K562 (cell line): ENCODE measurements around the gene LRRC3B. TPM values are rescaled to one million over a fixed set of nuclear protein-coding genes. Genes with fewer than 3 reads are reported as not detected.

Experiments used
- ATAC-seq: fragments of 200-7000 bp; cut with Tn5 transposase; 3 replicates; pipeline ENCODE4 v1.9.1; 2020; ENCODE audit warnings: moderate library complexity
- BruUV-seq: library from RNA; stranded (reverse); fragments of 400-500 nt; replicated peaks from 2 replicates; lab custom pipeline; 2021; lab: Mats Ljungman, UMichigan
- CTCF ChIA-PET: fragments of 300-600 bp; formaldehyde crosslinking; extraction: SDS; loops from one replicate; lab custom pipeline; 2021; ENCODE audit warnings: low intra/inter-chr PET ratio; lab: Yijun Ruan, JAX
- POLR2A ChIA-PET: fragments of 300-600, 350-650 bp; sonication (Branson Sonifier 250); formaldehyde crosslinking; extraction: SDS; loops from one replicate; lab custom pipeline; 2021; ENCODE audit warnings: antibody characterized with exemption, inconsistent platforms; lab: Yijun Ruan, JAX
- DNase-seq, 4 experiments: peaks; one replicate each; pipeline versions ENCODE4 v3.0.0 to v3.0.0-alpha.2; 2011 to 2018; ENCODE audit warnings: low spot score in 3 of 4, mixed read lengths in 3 of 4; ENCODE audit errors: extremely low read depth in 1 of 4
- FAIRE-seq: peaks from 2 replicates; lab custom pipeline; 2011; peaks lifted over from hg19 to GRCh38; lab: Jason Lieb, UNC
- H2AFZ ChIP-seq: 2 replicates; pipeline ENCODE4 v1.6.0; 2011; ENCODE audit warnings: low read depth, low read length, control low read depth, inconsistent platforms
- H3K27ac ChIP-seq: fragments of 200-600 bp; 3 replicates; pipeline ENCODE4 v1.8.0; 2011; ENCODE audit warnings: low read depth, mild to moderate bottlenecking, control low read depth, inconsistent platforms, low read length, moderate library complexity, mixed read lengths; ENCODE audit errors: extremely low read depth
- H3K27me3 ChIP-seq, 2 experiments: fragments of 300-600 bp in 1 of 2; 2 replicates in 1 of 2; 3 replicates in 1 of 2; pipeline versions ENCODE4 v1.6.0 to v1.8.0; 2011; ENCODE audit warnings: inconsistent platforms in 2 of 2, low read length in 2 of 2, mild to moderate bottlenecking in 1 of 2, mixed read lengths in 1 of 2, moderate library complexity in 1 of 2; ENCODE audit not compliant: control insufficient read depth in 2 of 2, insufficient read depth in 2 of 2
- H3K36me3 ChIP-seq: fragments of 300-600 bp; 3 replicates; pipeline ENCODE4 v1.8.0; 2011; ENCODE audit warnings: mild to moderate bottlenecking, low read length, inconsistent platforms; ENCODE audit not compliant: control insufficient read depth, insufficient read depth
- H3K4me1 ChIP-seq, 2 experiments: fragments of 200-600 bp in 1 of 2; replicated peaks in 1 of 2; 2 replicates in 1 of 2; 3 replicates in 1 of 2; pipeline versions ENCODE4 v1.5.1 to v1.8.0; 2011; ENCODE audit warnings: inconsistent platforms in 2 of 2, low read length in 2 of 2, mild to moderate bottlenecking in 1 of 2, mixed read lengths in 1 of 2, moderate library complexity in 1 of 2; ENCODE audit not compliant: control insufficient read depth in 2 of 2, insufficient read depth in 2 of 2
- H3K4me2 ChIP-seq: 2 replicates; pipeline ENCODE4 v1.6.1; 2011; ENCODE audit warnings: low read length, control low read depth, inconsistent platforms, mixed read lengths; ENCODE audit not compliant: insufficient read depth
- H3K4me3 ChIP-seq: fragments of 200-600 bp; sonication (generic), shearing (Covaris generic); 2 replicates; pipeline ENCODE4 v1.5.1; 2016; ENCODE audit warnings: control low read depth, inconsistent platforms
- H3K79me2 ChIP-seq: fragments of 200-600 bp; 3 replicates; pipeline ENCODE4 v1.8.0; 2011; ENCODE audit warnings: low read length, inconsistent platforms; ENCODE audit not compliant: control insufficient read depth, insufficient read depth
- H3K9ac ChIP-seq, 2 experiments: 2 replicates each; pipeline versions ENCODE4 v1.6.0 to v1.6.1; 2011; ENCODE audit warnings: low read depth in 2 of 2, low read length in 2 of 2, control low read depth in 1 of 2, inconsistent platforms in 1 of 2, mild to moderate bottlenecking in 1 of 2, mixed read lengths in 1 of 2; ENCODE audit not compliant: insufficient read depth in 1 of 2
- H3K9me1 ChIP-seq: one replicate; pipeline ENCODE4 v1.6.0; 2011; ENCODE audit warnings: inconsistent platforms, mild to moderate bottlenecking, low read length, moderate library complexity; ENCODE audit not compliant: control insufficient read depth, insufficient read depth
- H3K9me3 ChIP-seq: replicated peaks from 2 replicates; pipeline ENCODE4 v1.5.1; 2011; ENCODE audit warnings: low read depth, low read length, inconsistent platforms; ENCODE audit not compliant: control insufficient read depth, insufficient read depth
- H4K20me1 ChIP-seq: replicated peaks from 2 replicates; pipeline ENCODE4 v1.6.1; 2011; ENCODE audit warnings: low read length, inconsistent platforms, mixed read lengths; ENCODE audit not compliant: control insufficient read depth, insufficient read depth
- ATF1 ChIP-seq, 2 experiments: fragments of 450-650 bp in 1 of 2; IDR thresholded peaks; 2 replicates each; pipeline ENCODE4 v1.6.1; 2016; ENCODE audit warnings: missing compliant biosample characterization in 1 of 2, missing genetic modification characterization in 1 of 2
- C11orf30 ChIP-seq: fragments of 450-650 bp; IDR thresholded peaks from 2 replicates; pipeline ENCODE4 v1.6.1; 2016; ENCODE audit warnings: low read depth, mild to moderate bottlenecking
- CC2D1A ChIP-seq: fragments of 450-650 bp; IDR thresholded peaks from 2 replicates; pipeline ENCODE4 v1.6.1; 2017; ENCODE audit warnings: mild to moderate bottlenecking
- CSDE1 ChIP-seq, 2 experiments: fragments of 450-650 bp; IDR thresholded peaks; 2 replicates each; pipeline ENCODE4 v1.6.1; 2016; ENCODE audit warnings: mild to moderate bottlenecking in 1 of 2
- ELF4 ChIP-seq: fragments of 450-650 bp; formaldehyde crosslinking; IDR thresholded peaks from 2 replicates; pipeline ENCODE4 v1.4.0; 2022; ENCODE audit warnings: missing genetic modification characterization
- KAT7 ChIP-seq: sonication (generic); formaldehyde crosslinking; IDR thresholded peaks from 2 replicates; pipeline ENCODE4 v1.8.0; 2022; ENCODE audit warnings: missing genetic modification reagents, mild to moderate bottlenecking, borderline replicate concordance
- MEF2D ChIP-seq: conservative IDR thresholded peaks from 2 replicates; pipeline ENCODE4 v1.6.1; 2016; ENCODE audit warnings: low read depth, missing genetic modification characterization, missing compliant biosample characterization
- NFIC ChIP-seq: fragments of 450-650 bp; IDR thresholded peaks from 2 replicates; pipeline ENCODE4 v1.6.1; 2017; ENCODE audit warnings: mild to moderate bottlenecking, inconsistent platforms
- NR3C1 ChIP-seq: sonication (generic); formaldehyde crosslinking; IDR thresholded peaks from 2 replicates; pipeline ENCODE4 v1.8.1; 2022; ENCODE audit warnings: missing genetic modification reagents
- POLR2H ChIP-seq: IDR thresholded peaks from 2 replicates; pipeline ENCODE4 v1.6.1; 2016; ENCODE audit warnings: missing genetic modification characterization, low read depth, mild to moderate bottlenecking, control low read depth, missing compliant biosample characterization, moderate library complexity
- RBM25 ChIP-seq: fragments of 200-400 bp; formaldehyde crosslinking; IDR thresholded peaks from 2 replicates; pipeline ENCODE4 v1.6.1; 2018; ENCODE audit warnings: low read length, low read depth, moderate library complexity; ENCODE audit not compliant: severe bottlenecking
- RNF219 ChIP-seq: fragments of 250-450 bp; sonication (Bioruptor Pico); IDR thresholded peaks from 2 replicates; pipeline ENCODE4 v1.5.0; 2022; ENCODE audit warnings: mild to moderate bottlenecking
- TCF7L2 ChIP-seq: fragments of 150-350 bp; IDR thresholded peaks from 2 replicates; pipeline ENCODE4 v1.6.1; 2016; ENCODE audit warnings: low read depth, mild to moderate bottlenecking, low read length, moderate library complexity
- TFE3 ChIP-seq: fragments of 450-650 bp; formaldehyde crosslinking; IDR thresholded peaks from 2 replicates; pipeline ENCODE4 v1.4.0; 2020; ENCODE audit warnings: mild to moderate bottlenecking, mixed read lengths
- ZFP36 ChIP-seq: fragments of 150-350 bp; IDR thresholded peaks from 2 replicates; pipeline ENCODE4 v1.6.1; 2018; ENCODE audit warnings: low read length, low read depth; ENCODE audit not compliant: partially characterized antibody
- ZNF512 ChIP-seq: IDR thresholded peaks from 2 replicates; pipeline ENCODE4 v1.6.1; 2016; ENCODE audit warnings: missing genetic modification characterization, missing compliant biosample characterization
- WGBS: fragments of 100-300 bp; shearing (Covaris generic); methylation state at CpG from one replicate; pipeline ENCODE4 v1.1.6; 2016; ENCODE audit warnings: low coverage, mixed read lengths; ENCODE audit not compliant: insufficient coverage; ENCODE audit errors: missing lambda C conversion rate; 5-methylcytosine and 5-hydroxymethylcytosine counted together
- in situ Hi-C: fragments of 300-500 bp; cut with MboI; formaldehyde crosslinking; loops from 4 replicates; pipeline ENCODE4 v1.15.0; 2018; ENCODE audit warnings: inconsistent platforms, mixed read lengths
- intact Hi-C: fragments of 100-400 bp; cut with micrococcal nuclease; formaldehyde crosslinking; loops from 2 replicates; pipeline ENCODE4 v1.14.2; 2022
- polyA plus RNA-seq, 8 experiments: library from polyadenylated mRNA; depleted of rRNA in 4 of 8; stranded (reverse) in 5 of 8; unstranded in 3 of 8; fragments of >200 nt; fragmentation: Nextera tagmentation in 2 of 8; fragmentation: Illumina TruSeq in 1 of 8; extraction: Ambion mirVana in 2 of 8; extraction: Trizol in 1 of 8; gene quantifications; 2 replicates each; pipeline versions ENCODE4 v1.2.1 to v1.2.3, GENCODE V29; 2011 to 2014; ENCODE audit warnings: inconsistent platforms in 1 of 8, missing spikeins in 1 of 8
- total RNA-seq, 7 experiments: library from RNA; depleted of rRNA in 6 of 7; stranded (reverse); fragments of >200 nt in 6 of 7; fragmentation: Illumina TruSeq in 2 of 7; extraction: Trizol in 2 of 7; gene quantifications; 2 replicates each; pipeline versions ENCODE4 v1.2.1 to v1.2.3, GENCODE V29; 2011 to 2021; ENCODE audit warnings: low replicate concordance in 1 of 7

Gene LRRC3B
- total and polyA plus RNA-seq, 9 of the 15 experiments (the other 6 are each of a cell fraction or from before 2014, with no cell fraction given): under 0.01 to 0.33 TPM; not detected in 7

DNA sequence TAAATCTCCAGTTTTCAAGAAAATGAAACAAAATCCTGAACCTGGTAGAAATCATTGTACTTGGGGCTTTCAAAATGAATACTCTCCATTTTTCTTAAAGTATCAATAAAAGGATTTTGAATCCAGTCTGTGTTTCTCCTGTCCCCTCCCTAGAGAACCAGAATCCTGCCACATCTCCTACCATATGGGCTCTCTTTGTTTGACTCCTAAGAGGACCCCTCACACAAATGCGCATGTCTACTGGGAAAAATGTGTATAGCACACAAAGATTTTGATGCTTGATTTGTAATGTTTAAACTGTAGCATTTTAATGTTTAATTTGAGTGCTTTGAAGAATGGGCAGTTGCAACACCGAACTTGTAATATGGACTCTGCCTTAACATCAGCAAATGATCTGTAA, 25.9 kb downstream of the LRRC3B start:
- ATAC-seq (no peak), FAIRE-seq (no peak), DNase-seq (no peak)
- intact Hi-C loops: no loop called here
- no TSS peak for BruUV-seq
- in situ Hi-C loops: no loop called here
- Histone ChIP-seq H3K79me2 (no peaks in the 10 kb centered on the region), H4K20me1 (no peaks in the 10 kb centered on the region), H3K36me3 (no peaks in the 10 kb centered on the region), H3K27me3 (no peaks in the 10 kb centered on the region), H3K9me1 (no peaks in the 10 kb centered on the region), H3K4me1 (no peaks in the 10 kb centered on the region), H3K4me3 (no peak overlapping the region), H3K9ac (no peak overlapping the region), H3K4me2 (no peak overlapping the region), H2AFZ (no peak overlapping the region), H3K27ac (no peak overlapping the region), H3K9me3 (no peaks in the 10 kb centered on the region)
- POLR2A ChIA-PET: no interaction called here
- CTCF ChIA-PET: no interaction called here
- 0% methylated on average over 2 of the region's 2 CpGs for WGBS
- TF ChIP-seq TFE3 (CRISPR knock-in tag) (no peak), ATF1 (CRISPR knock-in tag; IDR thresholded peaks at IDR 0.05) (no peak), ATF1 (tag; IDR thresholded peaks at IDR 0.05) (no peak), MEF2D (tag) (no peak), KAT7 (no peak), TCF7L2 (no peak), ZFP36 (no peak), NFIC (no peak), ZNF512 (tag) (no peak), ELF4 (CRISPR knock-in tag) (no peak), CSDE1 (IDR thresholded peaks at IDR 0.05) (no peak), C11orf30 (no peak), POLR2H (no peak), NR3C1 (CRISPR knock-in tag) (no peak), RNF219 (CRISPR knock-in tag) (no peak), CC2D1A (no peak), RBM25 (no peak)
